ENCODE data around the gene NKAIN2.

DNA sequence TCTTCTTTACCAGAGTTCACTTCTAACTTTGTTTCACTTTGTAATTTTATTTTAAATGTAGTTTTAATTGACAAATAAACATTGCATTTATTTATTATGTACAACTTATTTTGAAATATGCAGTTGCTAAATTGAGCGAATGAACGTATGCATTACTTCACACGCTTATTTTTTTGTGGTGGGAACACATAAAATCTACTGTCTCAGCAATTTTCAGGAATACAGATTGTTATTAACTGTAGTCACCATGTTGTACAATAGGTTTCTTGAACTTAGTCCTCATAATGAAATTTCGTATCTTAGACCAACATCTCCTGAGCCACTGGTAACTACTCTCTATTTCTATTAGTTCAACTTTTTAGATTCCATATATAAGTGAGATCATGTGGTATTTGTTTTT is 46.9 kb downstream of the NKAIN2 start:
- no peak for TF ChIP-seq STAT5A (IDR thresholded peaks at IDR 0.05; ENCODE audit: borderline replicate concordance, low read length)
- TF ChIP-seq, protein P1, sequence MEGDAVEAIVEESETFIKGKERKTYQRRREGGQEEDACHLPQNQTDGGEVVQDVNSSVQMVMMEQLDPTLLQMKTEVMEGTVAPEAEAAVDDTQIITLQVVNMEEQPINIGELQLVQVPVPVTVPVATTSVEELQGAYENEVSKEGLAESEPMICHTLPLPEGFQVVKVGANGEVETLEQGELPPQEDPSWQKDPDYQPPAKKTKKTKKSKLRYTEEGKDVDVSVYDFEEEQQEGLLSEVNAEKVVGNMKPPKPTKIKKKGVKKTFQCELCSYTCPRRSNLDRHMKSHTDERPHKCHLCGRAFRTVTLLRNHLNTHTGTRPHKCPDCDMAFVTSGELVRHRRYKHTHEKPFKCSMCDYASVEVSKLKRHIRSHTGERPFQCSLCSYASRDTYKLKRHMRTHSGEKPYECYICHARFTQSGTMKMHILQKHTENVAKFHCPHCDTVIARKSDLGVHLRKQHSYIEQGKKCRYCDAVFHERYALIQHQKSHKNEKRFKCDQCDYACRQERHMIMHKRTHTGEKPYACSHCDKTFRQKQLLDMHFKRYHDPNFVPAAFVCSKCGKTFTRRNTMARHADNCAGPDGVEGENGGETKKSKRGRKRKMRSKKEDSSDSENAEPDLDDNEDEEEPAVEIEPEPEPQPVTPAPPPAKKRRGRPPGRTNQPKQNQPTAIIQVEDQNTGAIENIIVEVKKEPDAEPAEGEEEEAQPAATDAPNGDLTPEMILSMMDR (IDR thresholded peaks at IDR 0.05 in 2 of 3, conservative IDR thresholded peaks at IDR 0.05 in 1 of 3; ENCODE audit: insufficient read depth in 2 of 3, low read depth in 1 of 3, low read length in 3 of 3), result no peak
- TF ChIP-seq PRPF4 (IDR thresholded peaks at IDR 0.05; ENCODE audit: insufficient read depth, low read depth, low read length, poor library complexity, severe bottlenecking), result no peak
- no peak for TF ChIP-seq TAF15 (IDR thresholded peaks at IDR 0.05; ENCODE audit: low read depth, low read length)
- no peak for TF ChIP-seq ZNF140 (CRISPR knock-in tag; IDR thresholded peaks at IDR 0.05)
- TF ChIP-seq EP300 (IDR thresholded peaks at IDR 0.05; ENCODE audit: low read length), result no peak
- TF ChIP-seq SPI1 (IDR thresholded peaks at IDR 0.05; ENCODE audit: borderline replicate concordance, low read depth, low read length), result no peak
- TF ChIP-seq ZNF561 (CRISPR knock-in tag; conservative IDR thresholded peaks at IDR 0.05), result no peak
- no peak for TF ChIP-seq RFX5 (IDR thresholded peaks at IDR 0.05; ENCODE audit: low read depth, low read length)
